Ovary (tissue), 9 donors: Measurements from ENCODE around the gene CNR1. TPM values are rescaled to one million over a fixed set of nuclear protein-coding genes. Genes with fewer than 3 reads are reported as not detected.

ENCODE experiments used
- DNase-seq, 5 donors: peaks; one replicate each; pipeline ENCODE4 v3.0.0-alpha.2; 2019 to 2020
- H3K27ac ChIP-seq, 2 donors: fragments of 200-600 bp; one replicate each; pipeline versions ENCODE4 v1.5.1 to v1.8.0; 2019 to 2022
- H3K27me3 ChIP-seq: fragments of 200-600 bp; one replicate; pipeline ENCODE4 v1.8.0; 2022
- H3K36me3 ChIP-seq: fragments of 200-600 bp; sonication (generic); one replicate; pipeline ENCODE4 v1.5.1; 2019
- H3K4me1 ChIP-seq: one replicate; pipeline ENCODE4 v1.8.1; 2013; ENCODE audit warnings: mild to moderate bottlenecking, moderate library complexity; ENCODE audit not compliant: insufficient read depth
- H3K4me3 ChIP-seq: fragments of 200-600 bp; sonication (generic); one replicate; pipeline ENCODE4 v1.5.1; 2017
- H3K9me3 ChIP-seq, 2 donors: fragments of 200-600 bp in 1 of 2; sonication (generic) in 1 of 2; one replicate each; pipeline versions ENCODE4 v1.5.1 to v1.8.1; 2013 to 2019; ENCODE audit warnings: mild to moderate bottlenecking in 1 of 2, moderate library complexity in 1 of 2
- EP300 ChIP-seq: sonication (generic); formaldehyde crosslinking; IDR thresholded peaks from one replicate; pipeline ENCODE4 v1.6.1; 2017; ENCODE audit warnings: antibody characterized with exemption
- POLR2A ChIP-seq: fragments of 450-650 bp; IDR thresholded peaks from one replicate; pipeline ENCODE4 v1.6.1; 2017; ENCODE audit warnings: antibody characterized with exemption, mild to moderate bottlenecking, moderate library complexity
- WGBS, 3 donors: extraction: QIAGEN DNeasy Blood & Tissue Kit in 1 of 3; methylation state at CpG; one replicate each; pipeline versions ENCODE4 v1.1.5 to v1.1.7; 2013 to 2017; 5-methylcytosine and 5-hydroxymethylcytosine counted together
- intact Hi-C, 4 donors: fragments of 100-400 bp; cut with DNase I; formaldehyde crosslinking; loops; one replicate each; pipeline versions ENCODE4 v1.11.0 to v1.15.1; 2022 to 2023
- polyA plus RNA-seq, 2 donors: library from polyadenylated mRNA; stranded (reverse); fragments of 200-250 nt in 1 of 2; fragments of 350-450 nt in 1 of 2; fragmentation: Illumina TruSeq in 1 of 2; extraction: RNeasy Lipid Tissue Mini Kit (QIAGEN cat#74804) in 1 of 2; gene quantifications; one replicate each; pipeline ENCODE4 v1.2.3, GENCODE V29; 2013 to 2014
- total RNA-seq, 7 donors: library from RNA; depleted of rRNA in 2 of 7; stranded (reverse); fragments of >200 nt in 2 of 7; fragmentation: NEBNext Ultra II Directional in 3 of 7; extraction: Animal tissue kit (Norgen Biotek cat#: 25700) in 3 of 7; gene quantifications; one replicate each; pipeline versions ENCODE4 v1.1.0 to v1.2.4, GENCODE V29; 2016 to 2023
- TF ChIP-seq, protein P1 (sequence below), 3 donors: fragments of 450-650 bp in 2 of 3; fragments of 200-600 bp in 1 of 3; IDR thresholded peaks; one replicate each; pipeline versions ENCODE4 v1.5.1 to v1.8.0; 2016 to 2022; ENCODE audit warnings: antibody characterized with exemption in 3 of 3, mild to moderate bottlenecking in 1 of 3
- donor health status: DM: no; HTN: no; CAD: no; lungs with moderate emphysema.
- donor health status: DM: no; HTN: no; CAD: no.
- donor health status: Bipolar disorder and iron deficiency.
- donor health status: DM: yes; HTN: yes; CAD: no.
- donor health status: DM: no; HTN: no; CAD: no.
- donor health status: DM: yes; HTN: yes; CAD: no.

Gene CNR1
- total and polyA plus RNA-seq, 9 donors = 0.43 to 4.2 (median 1.8) TPM

DNA sequence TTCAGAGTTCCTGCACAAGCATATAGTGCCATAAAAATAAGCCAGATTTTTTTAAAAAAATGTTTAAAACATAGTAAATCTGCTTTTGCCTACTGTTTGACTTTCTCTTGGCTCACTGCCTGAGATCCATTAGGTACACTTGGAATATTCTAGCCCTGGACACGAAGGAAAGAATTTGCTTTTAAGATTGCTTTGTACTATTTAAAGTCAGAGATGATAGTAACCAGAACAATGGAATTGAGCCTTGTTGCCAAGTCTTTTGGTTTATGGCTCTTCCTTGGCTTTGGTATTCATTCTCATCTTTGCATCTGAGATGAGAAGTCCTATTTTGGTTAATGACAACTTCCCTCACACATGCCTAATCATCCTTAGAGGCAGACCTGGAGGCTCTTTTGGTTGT is 32.4 kb downstream of the CNR1 start:
- no peaks in the 10 kb centered on the region for H3K9me3 ChIP-seq
- H3K4me3 ChIP-seq = no peak overlapping the region
- intact Hi-C loops = no loop called here
- 5 to 15% (median 15%) methylated on average over 1 of the region's 1 CpG for WGBS, 3 donors
- H3K27ac ChIP-seq = no peak overlapping the region
- no peaks in the 10 kb centered on the region for H3K36me3 ChIP-seq
- no peaks in the 10 kb centered on the region for H3K27me3 ChIP-seq
- TF ChIP-seq POLR2A (no peak), EP300 (no peak)
- TF ChIP-seq, protein P1, sequence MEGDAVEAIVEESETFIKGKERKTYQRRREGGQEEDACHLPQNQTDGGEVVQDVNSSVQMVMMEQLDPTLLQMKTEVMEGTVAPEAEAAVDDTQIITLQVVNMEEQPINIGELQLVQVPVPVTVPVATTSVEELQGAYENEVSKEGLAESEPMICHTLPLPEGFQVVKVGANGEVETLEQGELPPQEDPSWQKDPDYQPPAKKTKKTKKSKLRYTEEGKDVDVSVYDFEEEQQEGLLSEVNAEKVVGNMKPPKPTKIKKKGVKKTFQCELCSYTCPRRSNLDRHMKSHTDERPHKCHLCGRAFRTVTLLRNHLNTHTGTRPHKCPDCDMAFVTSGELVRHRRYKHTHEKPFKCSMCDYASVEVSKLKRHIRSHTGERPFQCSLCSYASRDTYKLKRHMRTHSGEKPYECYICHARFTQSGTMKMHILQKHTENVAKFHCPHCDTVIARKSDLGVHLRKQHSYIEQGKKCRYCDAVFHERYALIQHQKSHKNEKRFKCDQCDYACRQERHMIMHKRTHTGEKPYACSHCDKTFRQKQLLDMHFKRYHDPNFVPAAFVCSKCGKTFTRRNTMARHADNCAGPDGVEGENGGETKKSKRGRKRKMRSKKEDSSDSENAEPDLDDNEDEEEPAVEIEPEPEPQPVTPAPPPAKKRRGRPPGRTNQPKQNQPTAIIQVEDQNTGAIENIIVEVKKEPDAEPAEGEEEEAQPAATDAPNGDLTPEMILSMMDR (IDR thresholded peaks at IDR 0.05) = no peak
- no peak for DNase-seq
- no peaks in the 10 kb centered on the region for H3K4me1 ChIP-seq

DNA sequence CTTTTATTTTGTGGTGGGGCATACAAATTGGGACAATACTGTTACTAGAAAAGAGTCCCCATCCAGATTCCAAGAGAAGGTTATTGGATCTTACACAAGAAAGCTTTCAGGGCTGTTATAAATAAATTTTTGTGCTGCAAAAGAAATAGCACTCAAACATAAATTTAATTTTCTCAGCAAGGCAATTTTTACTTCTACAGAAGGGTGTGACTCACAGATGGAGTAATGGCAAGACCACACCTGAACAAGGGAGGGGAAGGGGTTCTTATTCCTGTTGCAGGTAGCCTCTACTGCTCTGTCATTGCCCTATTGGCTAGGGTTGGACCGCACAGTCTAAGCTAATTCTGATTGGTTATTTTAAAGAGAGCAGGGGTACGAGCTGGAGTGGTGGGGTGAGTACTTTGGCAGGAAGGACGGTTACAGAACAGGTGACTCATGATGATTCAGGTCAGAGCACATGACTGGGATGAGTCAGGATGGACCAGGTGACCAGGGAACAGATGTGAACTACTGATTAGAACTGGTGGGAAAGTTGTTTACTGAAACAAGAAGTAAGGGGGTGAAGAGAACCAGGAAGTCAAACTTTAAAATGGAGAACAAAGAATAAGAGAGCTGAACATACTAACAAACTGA is 41.1 kb downstream of the CNR1 start:
- 84 to 88% (median 86%) methylated on average over 3 of the region's 3 CpGs for WGBS, 3 donors
- H3K27ac ChIP-seq = no peak overlapping the region
- no peak for DNase-seq
- no peaks in the 10 kb centered on the region for H3K9me3 ChIP-seq
- no peak overlapping the region for H3K4me3 ChIP-seq
- TF ChIP-seq, protein P1 (IDR thresholded peaks at IDR 0.05) = no peak
- TF ChIP-seq EP300 (no peak), POLR2A (no peak)
- intact Hi-C loops = no loop called here
- no peaks in the 10 kb centered on the region for H3K27me3 ChIP-seq
- H3K36me3 ChIP-seq = no peaks in the 10 kb centered on the region
- no peaks in the 10 kb centered on the region for H3K4me1 ChIP-seq

DNA sequence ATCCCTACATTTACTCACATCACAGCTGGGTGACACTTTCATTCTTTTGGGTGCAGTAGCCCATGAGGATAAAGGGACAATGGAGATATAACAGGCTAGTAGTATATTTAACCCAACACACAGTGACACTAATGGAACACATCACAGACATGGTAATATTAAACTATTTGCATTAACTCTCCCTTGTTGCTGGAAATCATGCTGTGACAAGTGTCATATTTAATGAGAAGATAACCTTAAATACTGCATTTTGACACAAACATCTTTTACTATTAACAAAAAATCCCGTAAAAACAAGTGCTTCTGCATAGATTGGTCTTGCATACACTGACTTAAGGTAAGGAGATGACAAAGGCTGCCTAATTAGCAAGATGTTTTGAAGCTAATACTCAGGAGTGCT is 45.5 kb downstream of the CNR1 start:
- intact Hi-C loops = no loop called here
- Histone ChIP-seq H3K27me3 (no peaks in the 10 kb centered on the region), H3K27ac (no peak overlapping the region), H3K36me3 (no peaks in the 10 kb centered on the region), H3K4me1 (no peaks in the 10 kb centered on the region), H3K9me3 (no peaks in the 10 kb centered on the region), H3K4me3 (no peak overlapping the region)
- no peak for DNase-seq
- TF ChIP-seq POLR2A (no peak), EP300 (no peak)
- TF ChIP-seq, protein P1 (IDR thresholded peaks at IDR 0.05) = no peak
- WGBS, 3 donors = 61 to 82% (median 71%) methylated on average over 1 of the region's 1 CpG

DNA sequence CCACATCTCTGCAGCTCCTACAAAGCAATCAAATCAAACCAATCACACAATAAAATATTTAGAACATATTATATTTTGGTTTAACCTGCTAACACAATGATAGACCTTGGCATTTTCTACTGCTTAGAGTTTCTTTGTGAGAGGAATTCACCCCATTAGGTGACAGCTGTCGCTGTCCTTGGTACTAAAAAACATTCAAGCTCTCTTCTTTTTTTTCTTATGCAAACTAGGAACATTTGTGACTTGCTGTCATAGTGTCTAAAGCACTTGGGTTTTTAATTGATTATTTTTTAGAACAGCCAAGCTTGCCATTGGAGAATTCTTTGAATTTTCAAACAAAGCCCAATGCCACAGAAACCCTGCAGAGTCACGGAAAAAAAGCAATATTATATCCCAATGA is 46.4 kb downstream of the CNR1 start:
- WGBS, 3 donors = 48 to 51% (median 49%) methylated on average over 2 of the region's 2 CpGs
- H3K4me1 ChIP-seq = no peaks in the 10 kb centered on the region
- H3K27ac ChIP-seq = no peak overlapping the region
- H3K36me3 ChIP-seq = no peaks in the 10 kb centered on the region
- DNase-seq = no peak
- TF ChIP-seq POLR2A = no peak
- TF ChIP-seq EP300 = no peak
- TF ChIP-seq, protein P1 (IDR thresholded peaks at IDR 0.05) = no peak
- no peaks in the 10 kb centered on the region for H3K27me3 ChIP-seq
- intact Hi-C loops = no loop called here
- H3K9me3 ChIP-seq = no peaks in the 10 kb centered on the region
- H3K4me3 ChIP-seq = no peak overlapping the region
